ENCODE data around the gene NMBR. TPM values are rescaled to one million over a fixed set of nuclear protein-coding genes. Genes with fewer than 3 reads are reported as not detected.
"Not testable (repeated sequence)": the region's sequence is repeated elsewhere in the genome, so short reads cannot be mapped to it uniquely, and the experiment has no call there.

NMBR gene
- total RNA-seq, 1 donor from 2014 or later = 0.35 TPM

GRCh38 chr6:142079130-142079529 lies 67.8 kb downstream of the NMBR start:
- Mint-ChIP-seq H3K4me1 (no peaks in the 10 kb centered on the region), H3K27me3 (ENCODE audit: low read depth) (peaks cover 5% of the 10 kb centered on the region)
- no peak for TF ChIP-seq CTCF (conservative IDR thresholded peaks at IDR 0.05)

GRCh38 chr6:142075516-142076101 lies 71.3 kb downstream of the NMBR start:
- DNase-seq (ENCODE audit: low read depth, low spot score) = no peak
- H3K9me3 Mint-ChIP-seq = peaks cover 2% of the 10 kb centered on the region
- no peaks in the 10 kb centered on the region for H3K4me1 Mint-ChIP-seq
- H3K27ac Mint-ChIP-seq (ENCODE audit: unreplicated experiment) = no peak overlapping the region
- H3K4me3 Mint-ChIP-seq = no peak overlapping the region
- no peaks in the 10 kb centered on the region for H3K27me3 Mint-ChIP-seq (ENCODE audit: low read depth)
- H3K36me3 Mint-ChIP-seq (ENCODE audit: low read depth) = no peaks in the 10 kb centered on the region
- TF ChIP-seq CTCF (conservative IDR thresholded peaks at IDR 0.05) = no peak

More at GRCh38 chr6:142079130-142079529, 67.8 kb downstream of the NMBR start:
- no peak overlapping the region for H3K27ac Mint-ChIP-seq (ENCODE audit: unreplicated experiment)
- DNase-seq (ENCODE audit: low read depth, low spot score) = no peak
- no peak overlapping the region for H3K4me3 Mint-ChIP-seq
- no peaks in the 10 kb centered on the region for H3K9me3 Mint-ChIP-seq
- H3K36me3 Mint-ChIP-seq (ENCODE audit: low read depth) = no peaks in the 10 kb centered on the region

- no peak overlapping the region for H3K4me3 Mint-ChIP-seq
- no peak for DNase-seq (ENCODE audit: low read depth, low spot score)
- H3K27ac Mint-ChIP-seq (ENCODE audit: unreplicated experiment) = no peak overlapping the region
- H3K36me3 Mint-ChIP-seq (ENCODE audit: low read depth) = no peaks in the 10 kb centered on the region
- H3K27me3 Mint-ChIP-seq (ENCODE audit: low read depth) = no peaks in the 10 kb centered on the region
- no peak for TF ChIP-seq CTCF (conservative IDR thresholded peaks at IDR 0.05)
- H3K9me3 Mint-ChIP-seq = peaks cover 2% of the 10 kb centered on the region
- no peaks in the 10 kb centered on the region for H3K4me1 Mint-ChIP-seq
Measured at GRCh38 chr6:142074516-142074915, 72.4 kb downstream of the NMBR start.

GRCh38 chr6:142071981-142072380 lies 74.9 kb downstream of the NMBR start:
- H3K27me3 Mint-ChIP-seq (ENCODE audit: low read depth) = no peaks in the 10 kb centered on the region
- H3K4me3 Mint-ChIP-seq = no peak overlapping the region
- H3K4me1 Mint-ChIP-seq = no peaks in the 10 kb centered on the region
- peaks cover 2% of the 10 kb centered on the region for H3K9me3 Mint-ChIP-seq
- no peak for DNase-seq (ENCODE audit: low read depth, low spot score)
- no peak for TF ChIP-seq CTCF (conservative IDR thresholded peaks at IDR 0.05)
- H3K27ac Mint-ChIP-seq (ENCODE audit: unreplicated experiment) = no peak overlapping the region
- H3K36me3 Mint-ChIP-seq (ENCODE audit: low read depth) = no peaks in the 10 kb centered on the region

GRCh38 chr6:142068416-142068815 lies 78.5 kb downstream of the NMBR start:
- Mint-ChIP-seq H3K4me3 (no peak overlapping the region), H3K4me1 (no peaks in the 10 kb centered on the region), H3K27ac (ENCODE audit: unreplicated experiment) (no peak overlapping the region), H3K36me3 (ENCODE audit: low read depth) (no peaks in the 10 kb centered on the region), H3K9me3 (peaks cover 8% of the 10 kb centered on the region), H3K27me3 (ENCODE audit: low read depth) (no peaks in the 10 kb centered on the region)
- TF ChIP-seq CTCF (conservative IDR thresholded peaks at IDR 0.05) = no peak
- DNase-seq (ENCODE audit: low read depth, low spot score) = no peak

GRCh38 chr6:142062861-142063260 lies 84.1 kb downstream of the NMBR start:
- H3K4me3 Mint-ChIP-seq; DNase-seq (ENCODE audit: low read depth, low spot score); H3K36me3 Mint-ChIP-seq (ENCODE audit: low read depth); H3K9me3 Mint-ChIP-seq; H3K27ac Mint-ChIP-seq (ENCODE audit: unreplicated experiment); H3K27me3 Mint-ChIP-seq (ENCODE audit: low read depth); H3K4me1 Mint-ChIP-seq: not testable (repeated sequence)
